ENCODE data around the gene SNPH.

The SNPH gene

GRCh38 chr20:1307571-1307971 is 41.5 kb downstream of the SNPH start:
- ChIA-PET POLR2A (no interaction called here), CTCF (interaction anchor here (0.9 kb wide), 1 partner anchor 130 kb away, joined by 4 read pairs; no protein-coding TSS in a partner anchor)
- no peak for TF ChIP-seq CTCF (IDR thresholded peaks at IDR 0.05; ENCODE audit: insufficient read depth, low read length, missing control alignments)
- no peak for DNase-seq (ENCODE audit: low read depth, low spot score)
- no peak overlapping the region for H3K4me3 ChIP-seq (ENCODE audit: low read depth, low read length)

- TF ChIP-seq CTCF (IDR thresholded peaks at IDR 0.05; ENCODE audit: insufficient read depth, low read length, missing control alignments) = no peak
- ChIA-PET POLR2A (no interaction called here), CTCF (interaction anchor here (0.9 to 2.8 kb wide), 4 partner anchors 15 to 129 kb away, joined by 3 to 10 read pairs (median 4); no protein-coding TSS in a partner anchor)
- DNase-seq (ENCODE audit: low read depth, low spot score) = no peak
- H3K4me3 ChIP-seq (ENCODE audit: low read depth, low read length) = no peak overlapping the region
These were observed 42.1 kb downstream of the SNPH start for GRCh38 chr20:1308067-1308701.

GRCh38 chr20:1308702-1309095 is 42.6 kb downstream of the SNPH start:
- no peak for TF ChIP-seq CTCF (IDR thresholded peaks at IDR 0.05; ENCODE audit: insufficient read depth, low read length, missing control alignments)
- H3K4me3 ChIP-seq (ENCODE audit: low read depth, low read length) = no peak overlapping the region
- CTCF ChIA-PET = interaction anchor here (1.1 to 2.8 kb wide), 3 partner anchors 14 to 129 kb away, joined by 3 to 10 read pairs (median 4); no protein-coding TSS in a partner anchor
- POLR2A ChIA-PET = no interaction called here
- no peak for DNase-seq (ENCODE audit: low read depth, low spot score)

- no peak for TF ChIP-seq CTCF (IDR thresholded peaks at IDR 0.05; ENCODE audit: insufficient read depth, low read length, missing control alignments)
- ChIA-PET CTCF (interaction anchor here (1.0 to 4.3 kb wide), 7 partner anchors 8 to 194 kb away, joined by 3 to 119 read pairs (median 4); no protein-coding TSS in a partner anchor), POLR2A (no interaction called here)
- no peak overlapping the region for H3K4me3 ChIP-seq (ENCODE audit: low read depth, low read length)
- no peak for DNase-seq (ENCODE audit: low read depth, low spot score)
These were observed 43.3 kb downstream of the SNPH start for GRCh38 chr20:1309439-1309847.

GRCh38 chr20:1310071-1310470 is 44.0 kb downstream of the SNPH start:
- CTCF ChIA-PET = interaction anchor here (1.0 to 4.3 kb wide), 6 partner anchors 9 to 194 kb away, joined by 3 to 119 read pairs (median 4); no protein-coding TSS in a partner anchor
- no peak overlapping the region for H3K4me3 ChIP-seq (ENCODE audit: low read depth, low read length)
- POLR2A ChIA-PET = no interaction called here
- no peak for DNase-seq (ENCODE audit: low read depth, low spot score)
- no peak for TF ChIP-seq CTCF (IDR thresholded peaks at IDR 0.05; ENCODE audit: insufficient read depth, low read length, missing control alignments)

GRCh38 chr20:1310506-1311190 is 44.6 kb downstream of the SNPH start:
- H3K4me3 ChIP-seq (ENCODE audit: low read depth, low read length) = no peak overlapping the region
- CTCF ChIA-PET = interaction anchor here (1.0 to 4.3 kb wide), 6 partner anchors 9 to 193 kb away, joined by 3 to 119 read pairs (median 4); no protein-coding TSS in a partner anchor
- no peak for TF ChIP-seq CTCF (IDR thresholded peaks at IDR 0.05; ENCODE audit: insufficient read depth, low read length, missing control alignments)
- POLR2A ChIA-PET = no interaction called here
- no peak for DNase-seq (ENCODE audit: low read depth, low spot score)

Measured in AG04449 (cell line).